Measurements from ENCODE around the gene DDX42.
"Not testable (repeated sequence)": the region's sequence is repeated elsewhere in the genome, so short reads cannot be mapped to it uniquely, and the experiment has no call there.

DDX42 gene

DNA sequence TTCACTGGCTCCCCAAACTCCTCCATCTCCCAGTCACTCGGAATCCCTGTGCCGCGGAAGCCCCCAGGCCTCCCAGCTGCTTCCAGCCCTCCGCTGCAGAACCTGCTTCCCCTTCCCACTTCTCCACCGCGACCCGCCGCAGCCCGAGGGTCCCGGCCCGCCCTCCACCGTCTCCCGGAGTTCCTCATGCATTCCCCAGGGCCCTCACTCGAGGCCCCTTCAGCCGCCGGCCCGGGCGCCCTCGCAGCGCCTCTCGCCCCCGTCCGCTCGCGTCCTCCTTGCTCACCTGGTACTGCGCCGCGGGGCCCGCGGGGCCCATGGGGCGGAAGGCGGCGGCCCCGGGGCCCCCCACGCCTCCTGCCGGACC, 68.2 kb downstream of the DDX42 start:
- no peak for DNase-seq

DNA sequence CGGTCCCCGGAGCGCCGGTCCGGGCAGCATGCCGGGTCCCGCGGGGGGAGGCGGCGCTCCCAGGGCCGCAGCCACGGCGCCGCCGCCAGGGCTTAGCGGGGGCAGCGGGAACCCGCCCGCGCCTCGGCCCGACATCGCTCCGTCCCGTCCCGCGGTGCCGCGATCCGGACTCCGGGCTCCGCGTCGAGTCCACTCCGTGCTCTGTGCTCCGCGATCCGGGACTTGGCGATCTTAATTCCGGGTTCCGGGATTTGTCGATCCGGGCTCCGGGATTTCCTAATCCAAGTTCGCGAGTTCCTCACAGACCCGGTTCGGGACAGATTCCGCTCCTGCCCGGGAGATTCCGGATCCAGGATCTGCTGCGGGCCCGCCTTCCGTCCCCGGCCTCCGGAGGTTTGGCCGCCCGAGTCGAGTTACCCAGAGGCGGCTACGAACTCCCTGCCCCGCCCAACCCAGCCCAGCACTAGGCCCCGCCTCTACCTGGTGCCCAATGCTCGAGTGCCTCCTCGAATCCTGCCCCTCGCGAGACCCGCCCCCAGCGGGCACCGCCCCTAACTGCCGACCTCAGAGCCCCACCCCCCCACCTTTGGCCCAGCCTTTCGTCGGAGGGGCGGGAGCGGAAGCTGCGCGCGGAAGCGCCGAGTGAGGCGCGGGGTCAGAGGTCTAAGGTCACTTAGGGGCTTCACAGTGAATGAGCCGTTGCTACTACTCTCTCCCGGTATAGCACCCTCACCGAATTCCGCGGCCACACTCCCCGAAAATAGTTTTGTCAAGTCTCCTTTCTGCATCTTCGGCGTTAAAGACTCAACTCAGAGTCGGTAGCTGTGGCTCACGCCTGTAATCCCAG, 68.8 kb downstream of the DDX42 start, which contains the start of gene SMARCD2:
Gene SMARCD2, minus strand, starts transcription at position 146 of the 847 bp plus-strand sequence. Its CDS starts 11 bp downstream, at position 135.
- DNase-seq, result peak; percentile 99

DNA sequence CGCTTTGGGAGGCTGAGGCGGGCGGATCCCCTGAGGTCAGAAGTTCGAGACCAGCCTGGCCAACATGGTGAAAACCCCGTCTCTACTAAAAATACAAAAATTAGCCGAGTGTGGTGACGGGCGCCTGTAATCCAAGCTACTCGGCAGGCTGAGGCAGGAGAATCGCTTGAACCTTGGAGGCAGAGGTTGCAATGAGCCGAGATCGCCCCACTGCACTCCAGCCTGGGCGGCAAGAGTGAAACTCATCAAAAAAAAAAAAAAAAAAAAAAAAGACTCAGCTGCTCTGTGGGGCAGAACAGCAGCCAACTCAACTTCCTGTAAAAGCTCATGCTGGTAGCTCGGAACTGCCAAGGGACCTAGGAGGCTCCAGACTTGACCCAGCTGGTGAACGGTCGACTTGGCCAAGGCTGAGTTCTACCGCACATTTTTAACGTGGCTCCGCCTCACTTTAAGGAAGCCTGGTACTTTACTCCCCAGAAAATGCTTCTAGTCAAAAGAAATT, 69.5 kb downstream of the DDX42 start:
- DNase-seq, result peak; percentile 59

DNA sequence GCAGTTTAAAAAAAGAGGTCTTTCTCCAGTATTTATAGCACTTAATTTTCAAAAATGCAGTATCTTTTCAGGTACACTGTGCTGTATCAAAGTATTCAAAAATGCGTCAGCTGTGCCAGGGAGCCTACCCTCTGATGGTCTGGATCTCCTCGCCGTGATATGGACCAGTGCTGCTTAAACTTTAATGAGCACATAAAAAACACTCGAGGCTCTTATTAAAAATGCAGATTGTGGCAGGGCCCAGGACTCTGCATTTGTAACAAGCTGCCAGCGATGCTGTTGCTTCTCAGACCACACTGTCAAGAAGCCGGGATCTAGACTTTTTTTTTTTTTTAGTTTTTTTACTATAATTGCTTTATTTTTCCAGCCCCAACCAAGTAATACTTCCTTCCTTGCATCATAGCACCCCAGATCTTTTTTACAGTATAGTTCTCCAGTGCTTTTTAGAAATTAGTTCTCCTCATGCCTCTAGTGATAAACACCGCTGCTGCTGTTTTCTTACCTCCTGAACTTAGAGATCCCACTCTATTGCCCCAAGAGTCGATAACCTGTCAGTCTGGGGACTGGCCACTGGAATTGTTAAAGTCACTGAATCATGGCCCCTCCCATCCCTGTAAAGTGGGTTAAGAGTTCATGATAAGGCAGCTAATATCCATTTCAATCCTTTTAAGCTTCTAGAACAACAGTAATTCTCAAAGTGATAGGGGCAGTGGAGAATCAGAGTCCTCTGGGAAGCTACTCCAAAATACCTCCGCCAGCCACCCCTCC, 70.1 kb downstream of the DDX42 start:
- DNase-seq, result no peak

DNA sequence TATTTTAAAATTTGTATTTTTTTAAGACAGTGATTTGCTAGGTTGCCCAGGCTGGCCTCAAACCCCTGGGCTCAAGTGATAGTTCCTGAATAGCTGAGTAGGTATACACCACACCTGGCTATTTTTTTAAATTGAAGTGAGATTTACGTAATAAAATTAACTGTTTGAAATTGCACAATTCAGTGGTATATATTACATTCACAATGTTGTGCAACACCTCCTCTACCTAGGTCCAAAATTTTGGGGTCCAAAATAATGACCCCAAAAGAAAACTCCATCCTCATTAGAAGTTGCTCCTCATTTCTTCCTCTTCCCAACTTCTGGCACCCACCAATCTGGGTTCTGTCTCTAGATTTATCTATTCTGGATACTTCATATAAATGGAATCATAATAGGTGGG, 71.5 kb downstream of the DDX42 start:
- DNase-seq, result no peak

DNA sequence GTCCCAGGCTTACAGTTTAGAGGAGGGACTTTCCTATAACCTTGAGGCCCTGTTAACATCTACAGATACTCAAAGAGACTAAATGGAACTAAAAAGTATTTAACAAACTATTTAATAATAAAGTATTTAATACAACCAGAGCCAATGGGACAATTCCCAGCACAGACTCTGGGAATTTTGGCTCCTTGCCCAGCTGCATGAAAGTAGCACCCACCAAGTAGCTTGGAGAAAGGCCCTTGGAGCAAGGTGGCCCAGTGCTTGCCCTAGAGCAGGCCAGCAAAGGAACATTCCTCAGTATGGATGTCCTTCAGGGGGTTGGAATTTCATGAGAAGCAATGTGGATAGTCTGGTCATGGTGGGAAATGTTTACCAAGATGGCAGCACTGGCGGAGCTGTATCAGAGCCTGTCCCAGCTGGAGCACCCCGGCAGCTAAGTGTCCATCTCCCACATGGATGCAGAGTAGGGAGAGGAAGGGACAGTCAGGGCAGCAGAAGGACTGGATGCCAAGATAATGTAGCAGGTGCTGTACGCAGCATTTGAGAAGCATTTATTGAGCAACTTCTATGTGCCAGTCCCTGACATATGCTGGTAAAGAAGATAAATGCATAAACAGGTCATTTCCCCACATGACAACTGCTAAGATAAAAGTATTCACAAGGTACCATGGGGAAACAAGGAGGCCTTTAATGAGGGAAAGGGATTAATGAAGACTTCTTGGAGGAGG, 73.7 kb downstream of the DDX42 start:
- no peak for DNase-seq

DNA sequence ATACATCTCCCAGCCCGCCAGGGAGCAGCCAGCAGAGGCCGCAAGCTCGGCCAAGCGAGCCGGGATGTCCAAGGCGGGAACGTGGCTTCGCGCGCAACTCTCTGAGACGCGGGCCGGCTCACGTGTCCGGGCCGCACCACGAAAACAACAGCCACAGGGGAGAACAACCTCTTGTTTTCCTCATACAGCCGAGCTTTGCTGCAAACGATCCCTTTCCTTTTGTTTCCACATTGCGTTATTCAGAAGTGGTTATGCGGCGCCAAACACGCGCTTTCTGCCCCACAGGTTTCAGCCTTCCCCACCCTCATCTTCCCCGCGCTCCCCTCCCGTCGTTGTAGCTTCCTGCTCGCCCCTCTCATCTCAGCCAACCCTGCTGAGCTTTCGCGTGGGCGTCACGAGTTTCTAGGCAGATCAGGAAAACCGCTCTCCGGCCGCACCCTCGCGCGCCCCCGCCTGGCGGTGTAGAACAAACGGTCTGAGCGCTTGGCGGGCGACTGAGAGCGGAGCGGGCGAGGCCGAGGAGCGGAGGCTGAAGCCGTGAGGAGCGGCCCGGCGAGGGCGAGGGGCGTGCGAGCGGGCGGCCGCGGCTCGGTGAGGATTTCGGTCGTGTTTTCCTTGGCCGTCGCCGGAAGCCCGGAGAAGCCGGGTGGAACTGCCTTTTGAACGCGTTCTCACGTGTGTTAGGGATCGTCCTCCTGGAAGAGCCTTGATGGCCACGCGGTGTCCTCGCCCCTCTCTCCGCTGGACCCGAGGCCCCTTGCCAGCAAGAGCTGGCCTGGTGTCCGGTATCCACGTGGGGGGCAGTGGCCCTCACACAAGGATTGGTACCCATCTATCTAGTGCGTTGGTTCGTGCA, 75.1 kb downstream of the DDX42 start:
- DNase-seq, result peak; percentile 95

DNA sequence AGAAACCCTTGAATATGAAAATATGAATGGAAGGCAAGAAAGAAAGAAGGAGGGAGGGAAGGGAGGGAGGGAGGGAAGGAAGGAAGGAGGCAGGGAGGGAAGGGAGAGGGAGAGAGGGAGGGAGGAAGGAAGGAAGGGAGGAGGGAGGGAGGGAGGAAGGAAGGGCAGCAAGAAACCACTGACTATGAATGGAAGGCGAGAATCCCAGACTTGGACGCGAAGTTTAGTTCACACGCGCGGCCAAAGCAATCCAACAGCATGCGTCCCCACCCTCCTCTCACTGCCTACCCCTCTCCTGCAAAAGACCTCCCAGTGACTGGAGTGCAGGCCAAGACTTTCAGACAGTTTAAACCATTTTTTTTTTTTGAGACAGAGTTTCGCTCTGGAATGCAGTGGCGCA, 76.4 kb downstream of the DDX42 start:
- no peak for DNase-seq

DNA sequence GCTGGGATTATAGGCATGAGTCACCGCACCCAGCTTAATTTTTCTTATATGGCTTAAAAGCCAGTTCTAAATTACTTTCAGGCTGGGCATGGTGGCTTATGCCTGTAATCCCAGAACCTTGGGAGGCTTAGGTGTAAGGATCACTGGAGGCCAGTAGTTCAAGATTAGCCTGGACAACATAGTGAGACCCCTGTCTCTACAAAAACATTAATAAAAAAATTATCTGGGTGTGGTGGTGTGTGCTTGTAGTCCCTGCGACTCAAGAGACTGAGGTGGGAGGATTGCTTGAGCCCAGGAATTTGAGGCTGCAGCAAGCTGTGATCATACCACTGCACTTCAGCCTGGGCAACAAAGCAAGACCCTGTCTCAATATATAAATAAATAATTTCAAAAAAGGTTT, 79.3 kb downstream of the DDX42 start:
- DNase-seq, result no peak

DNA sequence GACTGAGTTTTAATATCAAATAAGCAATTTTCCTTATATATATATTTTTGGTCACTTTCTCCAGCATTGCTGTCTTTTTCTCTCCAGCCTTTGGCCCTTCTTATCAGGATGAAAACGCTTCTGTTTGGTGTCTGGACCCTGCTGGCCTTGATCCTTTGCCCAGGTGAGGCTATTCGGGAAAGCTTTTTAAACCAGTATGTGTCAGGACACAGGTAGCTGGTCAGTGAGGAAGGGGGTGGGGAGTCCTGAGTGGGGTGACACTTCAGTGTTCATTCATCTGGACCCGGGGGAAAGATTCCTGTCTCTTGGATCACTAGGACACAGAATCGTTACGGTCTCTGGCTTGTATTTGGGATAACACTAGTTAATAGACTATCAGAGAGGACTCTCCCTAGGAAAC, 80.7 kb downstream of the DDX42 start:
- DNase-seq, result no peak

DNA sequence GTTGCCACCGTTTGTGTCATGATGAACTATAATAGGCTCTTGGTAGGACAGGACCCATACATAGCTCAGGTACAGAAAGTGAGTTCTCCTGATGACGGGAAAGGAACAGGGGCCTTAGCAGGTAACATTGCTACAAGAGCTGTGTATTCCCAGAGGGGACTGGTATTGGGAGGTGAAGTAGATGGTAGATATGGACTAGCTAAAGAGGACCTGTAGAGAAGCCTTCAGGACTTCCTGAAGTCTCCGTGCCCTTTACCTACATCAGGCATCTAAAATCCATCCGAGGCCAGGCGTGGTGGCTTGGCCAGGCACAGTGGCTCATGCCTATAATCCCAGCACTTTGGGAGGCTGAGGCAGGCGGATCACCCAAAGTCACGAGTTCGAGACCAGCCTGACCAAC, 81.2 kb downstream of the DDX42 start:
- no peak for DNase-seq

DNA sequence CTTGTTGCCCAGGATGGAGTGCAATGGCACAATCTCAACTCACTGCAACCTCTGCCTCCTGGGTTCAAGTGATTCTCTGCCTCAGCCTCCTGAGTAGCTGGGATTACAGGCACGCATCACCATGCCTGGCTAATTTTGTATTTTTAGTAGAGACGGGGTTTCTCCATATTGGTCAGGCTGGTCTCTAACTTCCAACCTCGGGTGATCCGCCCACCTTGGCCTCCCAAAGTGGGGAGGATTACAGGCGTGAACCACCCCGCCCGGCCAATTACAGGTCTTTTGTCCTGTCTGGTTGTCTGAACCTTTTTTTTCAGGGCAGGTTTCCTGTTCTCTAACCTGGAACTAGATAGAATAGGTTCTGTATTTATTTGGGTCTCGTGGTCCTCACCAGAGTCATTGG, 82.5 kb downstream of the DDX42 start:
- not testable (repeated sequence) for DNase-seq

DNA sequence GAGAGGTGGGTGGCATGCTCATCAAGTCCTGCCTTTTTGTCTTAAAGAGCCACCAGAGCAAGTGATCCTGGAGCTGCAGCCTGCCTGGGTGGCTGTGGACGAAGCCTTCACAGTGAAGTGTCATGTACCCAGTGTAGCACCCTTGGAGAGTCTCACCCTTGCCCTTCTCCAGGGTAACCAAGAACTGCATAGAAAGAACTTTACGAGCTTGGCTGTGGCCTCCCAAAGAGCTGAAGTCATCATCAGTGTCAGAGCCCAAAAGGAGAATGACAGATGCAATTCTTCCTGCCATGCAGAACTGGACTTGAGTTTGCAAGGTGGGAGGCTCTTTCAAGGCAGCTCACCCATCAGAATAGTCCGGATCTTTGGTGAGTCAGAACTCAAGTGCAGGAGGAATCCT, 85.3 kb downstream of the DDX42 start:
- no peak for DNase-seq

DNA sequence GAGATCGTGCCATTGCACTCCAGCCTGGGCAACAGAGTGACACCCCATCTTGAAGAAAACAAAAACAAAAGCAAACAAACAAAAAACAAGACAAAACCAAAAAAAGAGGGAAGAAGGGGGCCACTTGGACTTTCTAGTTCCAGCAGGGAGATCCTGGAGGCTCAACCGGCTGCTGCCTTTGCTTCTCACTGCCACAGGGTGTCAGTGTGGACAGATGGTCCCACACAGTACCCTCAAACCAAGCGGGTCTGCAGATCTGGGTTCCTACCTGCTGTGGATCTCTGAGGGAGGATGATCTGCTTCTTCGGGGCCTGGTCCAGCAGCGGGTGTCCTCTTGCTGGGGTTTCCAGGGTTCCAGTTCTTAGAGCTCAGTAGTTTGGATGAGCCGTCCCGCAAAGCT, 92.7 kb downstream of the DDX42 start:
- not testable (repeated sequence) for DNase-seq

Measured in activated CD4-positive, alpha-beta T cell treated with anti-CD3 and anti-CD28 coated beads, Interleukin-2, amount 50 U/mL, for 16 hours (primary cell).